ENCODE measurements around the gene PMP22.
"Not testable (repeated sequence)": the region's sequence is repeated elsewhere in the genome, so short reads cannot be mapped to it uniquely, and the experiment has no call there.

Gene PMP22

DNA sequence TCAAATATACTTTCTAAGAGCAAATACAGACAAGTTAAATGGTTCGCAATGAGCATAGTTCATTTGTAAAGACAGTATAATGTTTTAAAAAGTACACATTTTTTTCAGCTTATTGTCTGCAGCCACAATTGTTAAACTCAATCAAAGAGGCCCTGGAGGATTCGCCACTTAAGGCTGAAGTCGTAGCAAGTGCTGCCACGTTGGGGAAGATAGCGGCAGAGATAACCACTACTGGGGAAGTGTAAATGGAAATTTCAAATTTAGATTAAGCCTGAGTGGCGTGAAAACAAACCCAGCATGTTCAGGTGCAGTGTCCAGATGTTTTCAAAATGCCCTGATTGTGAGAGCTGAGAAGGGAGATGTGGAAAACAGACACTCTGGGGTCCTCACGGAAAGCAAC is 8.4 kb downstream of the PMP22 start:
- no peak for DNase-seq (ENCODE audit: low read depth in 3 of 3, low spot score in 1 of 3)

DNA sequence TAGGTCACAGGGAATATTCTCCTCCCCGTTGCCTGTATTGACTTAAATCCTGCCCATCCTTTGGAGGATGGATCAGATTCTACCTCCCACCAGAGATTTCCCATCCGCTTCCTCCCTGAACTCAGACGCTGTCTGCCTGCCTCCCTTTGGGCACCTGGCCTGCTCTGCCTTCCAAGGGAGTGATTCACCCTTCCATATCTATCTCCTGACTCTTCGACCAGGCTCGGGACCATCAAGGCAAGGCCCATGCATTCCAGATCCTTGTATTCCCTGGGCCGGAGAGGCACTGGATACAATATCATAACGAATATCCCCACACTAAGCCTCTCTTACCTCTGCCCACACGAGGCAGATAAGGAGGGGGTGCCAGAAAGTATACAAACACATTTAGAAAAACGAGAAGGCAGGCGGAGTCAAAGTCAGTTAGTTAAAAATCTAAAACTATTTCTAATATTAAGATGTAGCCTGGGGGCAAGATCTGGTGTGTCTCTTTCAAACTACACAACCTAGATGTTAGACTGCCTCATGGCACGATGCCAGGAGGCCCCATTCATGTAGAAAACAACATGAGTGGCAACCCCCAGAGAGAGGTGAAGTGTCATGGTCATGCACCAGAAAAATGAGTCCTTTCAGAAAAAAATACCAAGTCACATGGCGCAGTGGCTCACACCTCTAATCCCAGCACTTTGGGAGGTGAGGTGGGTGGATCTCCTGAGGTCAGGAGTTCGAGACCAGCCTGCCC is 9.2 kb downstream of the PMP22 start:
- DNase-seq (ENCODE audit: low read depth in 3 of 3, low spot score in 1 of 3) = no peak

DNA sequence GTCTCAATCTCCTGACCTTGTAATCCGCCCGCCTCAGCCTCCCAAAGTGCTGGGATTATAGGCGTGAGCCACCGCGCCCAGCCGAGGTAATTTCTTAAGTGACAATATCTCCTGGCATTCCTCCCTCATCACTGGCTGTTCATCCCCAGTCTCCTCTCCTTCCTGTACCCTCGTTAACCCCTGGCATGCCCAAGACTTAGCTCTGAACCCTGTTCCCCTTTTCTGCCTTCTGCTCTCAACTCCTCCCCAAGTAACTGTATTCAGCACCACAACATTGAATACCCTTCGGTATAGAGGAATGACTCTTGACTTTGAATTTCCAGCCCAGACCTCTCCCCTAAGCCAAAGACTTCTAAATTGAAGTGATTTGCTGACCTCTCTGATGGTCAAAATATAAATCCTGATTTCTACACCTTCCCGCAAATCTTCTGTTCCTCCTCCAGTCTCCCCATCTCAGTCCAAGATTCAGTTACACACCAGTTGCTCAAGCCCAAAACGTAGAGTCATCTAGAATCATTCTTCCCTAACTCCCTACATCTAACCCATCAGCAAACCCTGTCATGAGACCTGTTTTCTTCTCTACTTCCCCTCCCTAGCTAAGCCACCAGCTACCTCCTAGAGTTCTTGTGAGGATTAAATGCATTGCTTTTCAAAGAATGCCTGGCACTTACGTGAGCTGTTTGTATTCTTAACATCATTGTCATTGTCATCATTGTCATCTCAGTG is 14.8 kb downstream of the PMP22 start:
- no peak for DNase-seq (ENCODE audit: low read depth in 3 of 3, low spot score in 1 of 3)

GRCh38 chr17:15249487-15249886 is 15.6 kb downstream of the PMP22 start:
- no peak for DNase-seq (ENCODE audit: low read depth in 3 of 3, low spot score in 1 of 3)

DNA sequence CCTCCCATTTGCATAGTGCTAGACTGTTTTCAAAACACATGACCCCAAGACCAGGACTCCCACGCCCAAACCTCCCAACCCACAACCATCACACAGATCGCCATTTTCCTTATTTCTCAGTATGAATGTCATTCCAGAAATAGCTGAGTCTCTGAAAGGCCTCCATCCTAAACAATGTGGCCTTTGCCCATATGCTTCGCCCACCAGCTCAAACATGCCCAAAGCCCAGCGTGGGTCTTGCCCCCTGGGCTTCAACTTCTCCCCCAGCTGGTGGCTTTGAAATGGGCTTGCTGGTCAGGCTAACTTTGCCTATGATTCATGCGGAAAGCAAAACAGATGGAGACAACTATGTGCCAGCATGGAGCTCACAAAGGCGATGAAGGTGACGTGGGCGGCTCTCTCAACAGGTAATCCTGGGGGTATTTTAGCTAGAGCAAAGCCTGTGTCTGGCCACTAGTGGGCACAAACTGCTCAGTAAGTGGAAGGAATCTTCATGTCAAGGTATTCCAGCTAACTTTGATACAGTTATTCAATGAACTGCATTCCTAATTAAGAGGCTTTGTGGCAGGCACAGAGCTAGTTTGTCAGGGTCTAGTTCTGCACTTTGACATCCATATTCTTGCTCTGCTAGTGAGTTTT is 17.1 kb downstream of the PMP22 start:
- no peak for DNase-seq (ENCODE audit: low read depth in 3 of 3, low spot score in 1 of 3)

DNA sequence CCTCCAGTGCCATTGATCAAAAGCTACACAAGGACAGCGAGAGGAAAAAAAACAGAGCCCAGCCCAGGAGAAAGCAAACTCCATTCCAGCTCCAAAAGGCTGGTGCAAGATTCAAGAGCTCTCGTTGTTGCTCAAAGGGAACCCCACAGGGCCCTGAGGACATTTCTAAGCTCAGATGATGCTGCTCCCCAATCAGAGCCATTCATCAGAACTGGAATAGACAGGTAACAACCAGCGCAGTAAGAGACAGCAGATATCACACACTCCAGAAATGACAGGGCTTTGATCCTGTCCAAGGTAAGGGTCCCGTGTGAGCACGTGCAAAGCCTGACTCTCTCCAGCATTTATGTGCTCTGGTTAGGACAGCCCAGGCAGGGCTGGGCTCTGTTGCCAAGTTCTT is 20.1 kb downstream of the PMP22 start:
- no peak for DNase-seq (ENCODE audit: low read depth in 3 of 3, low spot score in 1 of 3)

DNA sequence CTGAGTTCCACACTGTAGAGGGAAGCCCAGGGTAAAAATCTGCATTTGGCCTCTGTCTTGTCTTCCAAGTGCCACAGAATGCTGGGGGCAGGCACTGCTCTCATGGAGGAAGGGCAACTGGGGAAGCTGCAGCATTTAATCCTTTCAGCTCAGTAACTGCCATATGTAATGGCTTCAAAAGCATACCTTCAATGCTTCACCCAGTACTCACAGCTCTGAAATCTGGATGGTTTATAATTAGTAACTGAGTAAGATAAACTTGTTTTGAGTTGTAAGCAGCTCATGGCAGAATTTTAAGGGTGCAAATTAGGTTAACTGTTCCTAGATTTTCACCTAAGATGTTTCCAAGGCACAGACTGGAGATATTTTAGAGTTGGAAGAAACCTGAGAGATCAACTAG is 24.5 kb downstream of the PMP22 start:
- no peak for DNase-seq (ENCODE audit: low read depth in 3 of 3, low spot score in 1 of 3)

- no peak for DNase-seq (ENCODE audit: low read depth in 3 of 3, low spot score in 1 of 3)
Observed at GRCh38 chr17:15239491-15239890, 25.6 kb downstream of the PMP22 start.

GRCh38 chr17:15238676-15239422 is 26.3 kb downstream of the PMP22 start:
- DNase-seq (ENCODE audit: low read depth in 3 of 3, low spot score in 1 of 3) = no peak

GRCh38 chr17:15238057-15238456 is 27.1 kb downstream of the PMP22 start:
- DNase-seq (ENCODE audit: low read depth in 3 of 3, low spot score in 1 of 3) = no peak

GRCh38 chr17:15237106-15237425 is 28.1 kb downstream of the PMP22 start:
- no peak for DNase-seq (ENCODE audit: low read depth in 3 of 3, low spot score in 1 of 3)

- no peak for DNase-seq (ENCODE audit: low read depth in 3 of 3, low spot score in 1 of 3)
Observed at GRCh38 chr17:15236281-15237105, 28.6 kb downstream of the PMP22 start.

- no peak for DNase-seq (ENCODE audit: low read depth in 3 of 3, low spot score in 1 of 3)
Observed at GRCh38 chr17:15233971-15234370, 31.2 kb downstream of the PMP22 start.

- DNase-seq (ENCODE audit: low read depth in 3 of 3, low spot score in 1 of 3) = no peak
Observed at GRCh38 chr17:15233022-15233805, 31.9 kb downstream of the PMP22 start.

- DNase-seq (ENCODE audit: low read depth in 3 of 3, low spot score in 1 of 3) = no peak
Observed at GRCh38 chr17:15232517-15232915, 32.6 kb downstream of the PMP22 start.

DNA sequence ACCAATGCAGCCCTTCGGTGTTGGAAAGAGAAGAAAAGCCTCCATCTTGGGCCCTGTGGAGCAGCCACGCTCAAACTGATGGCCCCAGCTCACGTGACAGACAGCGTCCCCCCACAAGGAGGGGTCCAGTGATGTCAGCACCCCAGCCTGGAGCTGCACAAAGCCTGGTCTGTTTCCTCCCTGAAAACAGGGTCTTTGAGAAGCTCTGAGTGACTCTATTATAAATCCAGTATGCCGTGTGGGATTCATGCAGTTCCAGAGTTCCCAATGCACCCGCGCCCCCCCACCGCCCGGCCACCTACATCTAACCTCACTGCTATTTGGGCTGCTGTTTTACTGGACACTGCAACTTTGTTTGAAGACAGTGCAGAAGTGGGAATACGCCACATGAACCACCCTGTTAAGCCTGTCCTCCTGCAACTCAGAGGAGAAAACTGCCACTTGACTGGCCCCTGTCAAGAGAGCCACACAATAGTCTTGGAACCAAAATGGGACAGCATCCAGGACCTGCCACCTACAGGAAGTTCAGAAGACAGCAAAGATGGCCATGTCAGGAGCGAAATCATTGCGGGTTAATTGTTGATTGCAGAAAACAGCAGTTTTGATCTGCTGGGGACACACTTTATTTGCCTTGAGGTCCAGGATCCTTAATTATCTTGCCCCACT is 33.1 kb downstream of the PMP22 start:
- DNase-seq (ENCODE audit: low read depth in 3 of 3, low spot score in 1 of 3) = no peak

GRCh38 chr17:15230866-15231265 is 34.3 kb downstream of the PMP22 start:
- no peak for DNase-seq (ENCODE audit: low read depth in 3 of 3, low spot score in 1 of 3)

DNA sequence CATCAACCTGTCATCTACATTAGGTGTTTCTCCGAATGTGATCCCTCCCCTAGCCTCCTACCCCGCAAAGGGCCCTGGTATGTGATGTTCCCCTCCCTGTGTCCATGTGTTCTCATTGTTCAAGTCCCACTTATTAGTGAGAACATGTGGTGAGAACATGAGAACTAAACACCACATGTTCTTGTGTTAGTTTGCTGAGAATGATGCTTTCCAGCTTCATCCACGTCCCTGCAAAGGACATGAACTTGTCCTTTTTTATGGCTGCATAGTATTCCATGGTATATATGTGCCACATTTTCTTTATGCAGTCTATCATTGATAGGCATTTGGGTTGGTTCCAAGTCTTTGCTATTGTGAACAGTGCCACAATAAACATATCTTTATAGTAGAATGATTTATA is 43.3 kb downstream of the PMP22 start:
- DNase-seq (ENCODE audit: low read depth in 3 of 3, low spot score in 1 of 3) = not testable (repeated sequence)

GRCh38 chr17:15220785-15221184 is 44.3 kb downstream of the PMP22 start:
- no peak for DNase-seq (ENCODE audit: low read depth in 3 of 3, low spot score in 1 of 3)

- DNase-seq (ENCODE audit: low read depth in 3 of 3, low spot score in 1 of 3) = no peak
Observed at GRCh38 chr17:15216481-15216880, 48.6 kb downstream of the PMP22 start.

Data from stimulated activated CD4-positive, alpha-beta T cell treated with anti-CD3 and anti-CD28 coated beads, TNF-alpha, amount 100 ng/mL, for 1 hour (primary cell).